Kidney (tissue), 14 donors: ENCODE data around the gene ANKS6. TPM values are rescaled to one million over a fixed set of nuclear protein-coding genes. Genes with fewer than 3 reads are reported as not detected.
A peak's percentile ranks its signal among the peaks of the same experiment; 100 is the strongest.

Experiments used
- DNase-seq, 5 donors: peaks; one replicate each; pipeline ENCODE4 v3.0.0-alpha.2; 2013 to 2020
- FAIRE-seq: peaks from 2 replicates; lab custom pipeline; 2012; peaks lifted over from hg19 to GRCh38; lab: Jason Lieb, UNC
- H3K27ac ChIP-seq, 2 donors: one replicate each; pipeline ENCODE4 v1.7.0; 2013; ENCODE audit warnings: low read depth in 2 of 2, low read length in 2 of 2, inconsistent platforms in 1 of 2
- H3K27me3 ChIP-seq: one replicate; pipeline ENCODE4 v1.7.1; 2013; ENCODE audit warnings: low read length, inconsistent platforms; ENCODE audit not compliant: control insufficient read depth, insufficient read depth
- H3K36me3 ChIP-seq, 3 donors: one replicate each; pipeline versions ENCODE4 v1.7.0 to v1.7.1; 2013; ENCODE audit warnings: low read length in 3 of 3, control low read depth in 1 of 3, inconsistent platforms in 1 of 3; ENCODE audit not compliant: insufficient read depth in 3 of 3, control insufficient read depth in 2 of 3
- H3K4me1 ChIP-seq, 3 donors: one replicate each; pipeline versions ENCODE4 v1.7.0 to v1.7.1; 2013; ENCODE audit warnings: low read length in 3 of 3, inconsistent platforms in 1 of 3, low read depth in 1 of 3; ENCODE audit not compliant: control insufficient read depth in 2 of 3, insufficient read depth in 2 of 3
- H3K4me3 ChIP-seq, 3 donors: one replicate each; pipeline versions ENCODE4 v1.7.0 to v1.8.1; 2013; ENCODE audit warnings: low read length in 3 of 3, control low read depth in 1 of 3, inconsistent platforms in 1 of 3
- H3K9ac ChIP-seq, 3 donors: one replicate each; pipeline versions ENCODE4 v1.7.0 to v1.7.1; 2013; ENCODE audit warnings: low read length in 3 of 3, control low read depth in 1 of 3, inconsistent platforms in 1 of 3
- H3K9me3 ChIP-seq, 3 donors: one replicate each; pipeline versions ENCODE4 v1.7.0 to v1.7.1; 2013; ENCODE audit warnings: low read length in 3 of 3, control low read depth in 1 of 3, inconsistent platforms in 1 of 3; ENCODE audit not compliant: control insufficient read depth in 2 of 3, insufficient read depth in 1 of 3
- intact Hi-C: fragments of 100-400 bp; cut with DNase I; formaldehyde crosslinking; loops from one replicate; pipeline ENCODE4 v1.11.1; 2022
- polyA plus RNA-seq: library from polyadenylated mRNA; stranded (reverse); fragments of 350-450 nt; fragmentation: Illumina TruSeq; extraction: RNeasy Lipid Tissue Mini Kit (QIAGEN cat#74804); gene quantifications from one replicate; pipeline ENCODE4 v1.2.3, GENCODE V29; 2014; ENCODE audit warnings: low read depth, low replicate concordance; ENCODE audit not compliant: insufficient read depth
- total RNA-seq: library from RNA; stranded (reverse); fragmentation: NEBNext Ultra II Directional; extraction: Animal tissue kit (Norgen Biotek cat#: 25700); gene quantifications from one replicate; pipeline ENCODE4 v1.2.1, GENCODE V29; 2021
- TF ChIP-seq, protein P1 (sequence below): IDR thresholded peaks from 3 replicates; pipeline ENCODE4 v1.5.1; 2012; ENCODE audit warnings: mild to moderate bottlenecking, moderate library complexity, borderline replicate concordance; ENCODE audit not compliant: insufficient read depth; ENCODE audit errors: extremely low read depth
- donor health status: control.
- donor health status: control.
- donor health status: control.
- donor health status: control.
- donor health status: control.
- donor health status: DM: yes; HTN: yes; CAD: no.
- donor health status: Normal renal cell carcinoma (clear cell type).

ANKS6 gene
- total and polyA plus RNA-seq, 2 donors from 2014 or later = 22.0 to 31.8 TPM

DNA sequence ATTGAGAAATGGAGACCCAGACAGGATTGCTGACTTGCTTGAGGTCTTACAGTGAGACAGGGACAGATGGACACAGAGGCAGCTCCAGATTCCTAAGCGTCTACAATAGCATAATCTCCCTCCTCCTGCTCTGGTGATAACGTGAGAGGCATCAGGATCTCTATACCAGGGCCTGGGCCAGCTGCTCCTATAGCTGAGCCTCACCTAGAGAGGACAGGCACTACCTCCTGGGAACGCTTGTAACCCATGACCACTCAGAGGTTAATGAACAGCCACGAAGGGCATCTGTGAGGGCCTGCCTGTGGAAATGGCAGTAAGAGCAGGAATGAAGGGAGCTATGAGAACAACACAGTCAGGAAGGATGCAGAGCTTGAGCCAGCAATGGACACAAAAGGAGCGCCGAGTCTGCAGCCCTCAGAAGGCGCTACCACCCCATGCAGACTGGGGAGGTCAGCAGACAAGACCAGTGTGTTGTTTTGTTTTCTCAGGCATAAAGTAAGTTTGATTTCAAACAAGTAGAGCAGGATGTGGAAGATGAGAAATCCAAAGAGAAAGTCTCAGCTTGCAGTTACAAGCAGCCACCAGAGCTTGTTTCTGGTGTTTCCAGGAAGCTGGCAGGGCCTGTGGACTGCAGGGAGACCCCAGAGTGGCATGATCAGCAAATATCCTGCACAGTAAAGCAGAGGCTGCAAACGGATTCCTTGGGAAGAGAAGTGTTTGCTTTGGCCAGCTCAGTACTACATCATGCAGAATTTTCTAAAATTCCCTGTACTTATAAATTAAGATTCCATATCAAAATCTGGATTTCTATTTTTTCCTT, 17.4 kb downstream of the ANKS6 start:
- Histone ChIP-seq H3K9ac (no peak overlapping the region), H3K36me3 (peaks cover 4 to 9% (median 6%) of the 10 kb centered on the region in 3 donors), H3K27me3 (no peaks in the 10 kb centered on the region), H3K4me1 (peaks cover 0 to 4% (median 0%) of the 10 kb centered on the region in 3 donors), H3K27ac (no peak overlapping the region), H3K4me3 (no peak overlapping the region), H3K9me3 (no peaks in the 10 kb centered on the region)
- intact Hi-C loops = loop anchor here (5.0 kb wide), 1 partner anchor 462 kb away; no protein-coding TSS in a partner anchor
- DNase-seq = peak in 4 of 5 donors; percentile 58 to 77 (median 68)
- no peak for FAIRE-seq
- TF ChIP-seq, protein P1, sequence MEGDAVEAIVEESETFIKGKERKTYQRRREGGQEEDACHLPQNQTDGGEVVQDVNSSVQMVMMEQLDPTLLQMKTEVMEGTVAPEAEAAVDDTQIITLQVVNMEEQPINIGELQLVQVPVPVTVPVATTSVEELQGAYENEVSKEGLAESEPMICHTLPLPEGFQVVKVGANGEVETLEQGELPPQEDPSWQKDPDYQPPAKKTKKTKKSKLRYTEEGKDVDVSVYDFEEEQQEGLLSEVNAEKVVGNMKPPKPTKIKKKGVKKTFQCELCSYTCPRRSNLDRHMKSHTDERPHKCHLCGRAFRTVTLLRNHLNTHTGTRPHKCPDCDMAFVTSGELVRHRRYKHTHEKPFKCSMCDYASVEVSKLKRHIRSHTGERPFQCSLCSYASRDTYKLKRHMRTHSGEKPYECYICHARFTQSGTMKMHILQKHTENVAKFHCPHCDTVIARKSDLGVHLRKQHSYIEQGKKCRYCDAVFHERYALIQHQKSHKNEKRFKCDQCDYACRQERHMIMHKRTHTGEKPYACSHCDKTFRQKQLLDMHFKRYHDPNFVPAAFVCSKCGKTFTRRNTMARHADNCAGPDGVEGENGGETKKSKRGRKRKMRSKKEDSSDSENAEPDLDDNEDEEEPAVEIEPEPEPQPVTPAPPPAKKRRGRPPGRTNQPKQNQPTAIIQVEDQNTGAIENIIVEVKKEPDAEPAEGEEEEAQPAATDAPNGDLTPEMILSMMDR = no peak

DNA sequence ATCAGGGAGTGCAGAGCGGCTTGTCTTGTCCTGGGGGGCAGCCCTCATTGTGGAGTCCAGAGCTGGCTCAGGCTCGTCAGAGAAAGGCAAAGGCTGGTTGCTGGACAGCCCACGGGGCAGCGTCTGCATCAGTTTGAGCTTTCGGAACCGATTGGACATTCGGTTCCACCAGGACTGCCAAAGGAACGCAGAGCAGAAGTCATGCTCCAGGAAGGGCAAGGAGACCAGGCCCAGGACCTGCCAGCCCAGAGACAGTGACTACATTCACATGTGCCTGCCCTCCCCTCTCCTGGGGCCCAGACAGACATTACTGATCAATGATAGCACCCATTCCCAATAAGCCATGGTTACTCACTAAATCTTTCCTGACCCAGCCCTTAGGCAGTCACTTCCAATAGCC, 18.1 kb downstream of the ANKS6 start:
- H3K4me3 ChIP-seq = no peak overlapping the region
- no peak overlapping the region for H3K9ac ChIP-seq
- DNase-seq (peak in 1 of 5 donors; percentile 24), FAIRE-seq (no peak)
- H3K27ac ChIP-seq = no peak overlapping the region
- H3K4me1 ChIP-seq = peaks cover 0 to 4% (median 0%) of the 10 kb centered on the region in 3 donors
- H3K27me3 ChIP-seq = no peaks in the 10 kb centered on the region
- peaks cover 2 to 11% (median 10%) of the 10 kb centered on the region in 3 donors for H3K36me3 ChIP-seq
- intact Hi-C loops = loop anchor here (5.0 kb wide), 1 partner anchor 461 kb away; no protein-coding TSS in a partner anchor
- no peaks in the 10 kb centered on the region for H3K9me3 ChIP-seq
- TF ChIP-seq, protein P1 = no peak

DNA sequence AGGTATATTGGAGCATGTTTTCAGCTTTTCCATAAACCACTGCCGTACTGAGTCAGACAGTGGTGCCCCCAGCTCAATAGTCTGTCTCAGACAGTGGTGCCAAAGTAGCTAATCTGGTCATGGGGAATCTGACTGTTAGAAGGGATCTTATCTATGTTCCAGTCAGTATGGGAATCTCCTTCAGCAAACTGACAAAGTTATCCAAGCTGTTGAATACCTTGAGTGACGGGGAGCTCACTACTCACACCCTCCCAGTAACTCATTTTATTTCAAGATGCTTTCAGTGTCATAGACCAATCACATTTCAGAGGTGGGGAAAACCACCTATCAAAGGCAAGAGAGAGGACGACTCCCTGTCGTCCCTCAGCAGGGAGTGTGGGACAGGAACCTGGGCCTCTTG, 18.7 kb downstream of the ANKS6 start:
- H3K27ac ChIP-seq = no peak overlapping the region
- H3K4me1 ChIP-seq = peaks cover 0 to 4% (median 0%) of the 10 kb centered on the region in 3 donors
- intact Hi-C loops = loop anchor here (5.0 kb wide), 1 partner anchor 460 kb away; no protein-coding TSS in a partner anchor
- FAIRE-seq = no peak
- TF ChIP-seq, protein P1 = no peak
- no peak overlapping the region for H3K4me3 ChIP-seq
- H3K9me3 ChIP-seq = no peaks in the 10 kb centered on the region
- H3K36me3 ChIP-seq = peaks cover 3 to 17% (median 15%) of the 10 kb centered on the region in 3 donors
- DNase-seq = no peak
- H3K9ac ChIP-seq = no peak overlapping the region
- no peaks in the 10 kb centered on the region for H3K27me3 ChIP-seq
